BJ (cell line): ENCODE results near the gene R3HDM4. TPM values are rescaled to one million over a fixed set of nuclear protein-coding genes. Genes with fewer than 3 reads are reported as not detected.

Experiments used
- CTCF ChIA-PET: fragments of 350-600 bp; formaldehyde crosslinking; extraction: SDS; loops from one replicate; lab custom pipeline; 2021; ENCODE audit warnings: antibody characterized with exemption, inconsistent platforms; lab: Yijun Ruan, JAX
- POLR2A ChIA-PET: fragments of 300-600 bp; sonication (Branson Sonifier 250); formaldehyde crosslinking; extraction: SDS; loops from one replicate; lab custom pipeline; 2021; ENCODE audit warnings: antibody characterized with exemption; lab: Charles Lee
- DNase-seq: peaks from one replicate; pipeline ENCODE4 v3.0.0-alpha.2; 2011; ENCODE audit warnings: low read depth
- H3K27me3 ChIP-seq: 2 replicates; pipeline ENCODE4 v1.6.0; 2011; ENCODE audit warnings: low read length; ENCODE audit not compliant: control insufficient read depth, insufficient read depth
- H3K36me3 ChIP-seq: 2 replicates; pipeline ENCODE4 v1.5.1; 2011; ENCODE audit warnings: low read length; ENCODE audit not compliant: control insufficient read depth, insufficient read depth
- H3K4me3 ChIP-seq: 2 replicates; pipeline ENCODE4 v1.5.1; 2011; ENCODE audit warnings: low read depth, mild to moderate bottlenecking, control low read depth, low read length
- polyA plus RNA-seq: library from polyadenylated mRNA; depleted of rRNA; stranded (reverse); fragments of >200 nt; gene quantifications from 2 replicates; pipeline ENCODE4 v1.2.3, GENCODE V29; 2011
- TF ChIP-seq, protein P1 (sequence below): IDR thresholded peaks from 2 replicates; pipeline ENCODE4 v1.5.1; 2011; ENCODE audit warnings: low read depth, mild to moderate bottlenecking, control low read depth, inconsistent platforms, low read length, moderate library complexity; ENCODE audit not compliant: insufficient read depth

The R3HDM4 gene
- polyA plus RNA-seq, 1 experiment = 46.6 TPM

DNA sequence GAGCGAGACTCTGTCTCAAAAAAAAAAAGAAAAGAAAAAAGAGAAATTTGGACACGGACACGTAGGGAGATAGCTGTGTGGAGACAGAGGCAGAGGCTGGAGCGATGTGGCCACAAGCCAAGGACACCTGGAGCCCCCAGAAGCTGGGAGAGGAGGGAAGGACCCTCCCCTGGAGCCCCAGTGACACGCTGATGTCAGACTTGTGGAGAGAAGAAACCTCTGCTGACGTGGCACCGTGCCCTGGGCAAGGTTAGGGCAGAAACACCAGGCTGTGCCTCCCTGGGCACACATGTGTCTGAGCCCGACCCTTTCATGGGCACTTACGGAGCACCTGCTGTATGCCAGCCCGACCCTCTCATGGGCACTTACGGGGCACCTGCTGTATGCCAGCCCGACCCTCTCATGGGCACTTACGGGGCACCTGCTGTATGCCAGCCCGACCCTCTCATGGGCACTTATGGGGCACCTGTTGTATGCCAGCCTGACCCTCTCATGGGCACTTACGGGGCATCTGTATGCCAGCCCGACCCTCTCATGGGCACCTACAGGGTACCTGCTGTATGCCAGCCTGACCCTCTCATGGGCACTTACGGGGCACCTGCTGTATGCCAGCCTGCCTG lies 30.6 kb upstream of the R3HDM4 start:
- POLR2A ChIA-PET = interaction anchor here (0.6 kb wide), 1 partner anchor 13 kb away, joined by 4 read pairs; no protein-coding TSS in a partner anchor
- Histone ChIP-seq H3K4me3 (no peak overlapping the region), H3K27me3 (no peaks in the 10 kb centered on the region), H3K36me3 (peaks cover 40% of the 10 kb centered on the region)
- TF ChIP-seq, protein P1, sequence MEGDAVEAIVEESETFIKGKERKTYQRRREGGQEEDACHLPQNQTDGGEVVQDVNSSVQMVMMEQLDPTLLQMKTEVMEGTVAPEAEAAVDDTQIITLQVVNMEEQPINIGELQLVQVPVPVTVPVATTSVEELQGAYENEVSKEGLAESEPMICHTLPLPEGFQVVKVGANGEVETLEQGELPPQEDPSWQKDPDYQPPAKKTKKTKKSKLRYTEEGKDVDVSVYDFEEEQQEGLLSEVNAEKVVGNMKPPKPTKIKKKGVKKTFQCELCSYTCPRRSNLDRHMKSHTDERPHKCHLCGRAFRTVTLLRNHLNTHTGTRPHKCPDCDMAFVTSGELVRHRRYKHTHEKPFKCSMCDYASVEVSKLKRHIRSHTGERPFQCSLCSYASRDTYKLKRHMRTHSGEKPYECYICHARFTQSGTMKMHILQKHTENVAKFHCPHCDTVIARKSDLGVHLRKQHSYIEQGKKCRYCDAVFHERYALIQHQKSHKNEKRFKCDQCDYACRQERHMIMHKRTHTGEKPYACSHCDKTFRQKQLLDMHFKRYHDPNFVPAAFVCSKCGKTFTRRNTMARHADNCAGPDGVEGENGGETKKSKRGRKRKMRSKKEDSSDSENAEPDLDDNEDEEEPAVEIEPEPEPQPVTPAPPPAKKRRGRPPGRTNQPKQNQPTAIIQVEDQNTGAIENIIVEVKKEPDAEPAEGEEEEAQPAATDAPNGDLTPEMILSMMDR = no peak
- CTCF ChIA-PET = no interaction called here
- no peak for DNase-seq

DNA sequence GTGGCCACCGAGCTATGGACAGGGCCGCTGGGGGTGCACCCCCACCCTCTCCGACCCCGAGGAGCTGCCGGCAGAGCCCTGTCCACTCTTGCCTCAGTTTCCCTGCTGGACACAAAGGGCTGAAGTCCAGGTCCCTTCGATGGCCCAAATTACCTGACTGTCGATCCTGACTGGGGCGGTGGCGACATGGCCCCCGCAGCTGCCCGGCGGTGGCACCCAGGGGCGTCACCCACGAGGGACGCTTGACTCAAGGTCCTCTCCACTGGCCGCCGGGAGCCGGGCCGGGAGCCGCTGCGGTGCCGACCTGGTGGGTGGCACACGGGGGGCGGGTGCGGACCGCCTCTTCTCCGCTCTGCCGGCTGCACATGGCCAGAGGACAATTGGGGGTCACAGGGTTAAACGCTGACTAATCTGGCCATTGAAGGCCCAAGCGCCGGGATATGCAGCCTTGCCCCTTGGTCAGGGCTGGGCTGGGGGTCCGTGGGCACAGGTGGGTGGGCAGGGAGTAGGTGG lies 29.2 kb upstream of the R3HDM4 start:
- ChIA-PET CTCF (interaction anchor here (0.9 kb wide), 1 partner anchor 42 kb away, joined by 4 read pairs; the partner anchor contains the start of gene WDR18), POLR2A (no interaction called here)
- TF ChIP-seq, protein P1 = no peak
- Histone ChIP-seq H3K36me3 (peaks cover 37% of the 10 kb centered on the region), H3K4me3 (no peak overlapping the region), H3K27me3 (no peaks in the 10 kb centered on the region)
- no peak for DNase-seq

DNA sequence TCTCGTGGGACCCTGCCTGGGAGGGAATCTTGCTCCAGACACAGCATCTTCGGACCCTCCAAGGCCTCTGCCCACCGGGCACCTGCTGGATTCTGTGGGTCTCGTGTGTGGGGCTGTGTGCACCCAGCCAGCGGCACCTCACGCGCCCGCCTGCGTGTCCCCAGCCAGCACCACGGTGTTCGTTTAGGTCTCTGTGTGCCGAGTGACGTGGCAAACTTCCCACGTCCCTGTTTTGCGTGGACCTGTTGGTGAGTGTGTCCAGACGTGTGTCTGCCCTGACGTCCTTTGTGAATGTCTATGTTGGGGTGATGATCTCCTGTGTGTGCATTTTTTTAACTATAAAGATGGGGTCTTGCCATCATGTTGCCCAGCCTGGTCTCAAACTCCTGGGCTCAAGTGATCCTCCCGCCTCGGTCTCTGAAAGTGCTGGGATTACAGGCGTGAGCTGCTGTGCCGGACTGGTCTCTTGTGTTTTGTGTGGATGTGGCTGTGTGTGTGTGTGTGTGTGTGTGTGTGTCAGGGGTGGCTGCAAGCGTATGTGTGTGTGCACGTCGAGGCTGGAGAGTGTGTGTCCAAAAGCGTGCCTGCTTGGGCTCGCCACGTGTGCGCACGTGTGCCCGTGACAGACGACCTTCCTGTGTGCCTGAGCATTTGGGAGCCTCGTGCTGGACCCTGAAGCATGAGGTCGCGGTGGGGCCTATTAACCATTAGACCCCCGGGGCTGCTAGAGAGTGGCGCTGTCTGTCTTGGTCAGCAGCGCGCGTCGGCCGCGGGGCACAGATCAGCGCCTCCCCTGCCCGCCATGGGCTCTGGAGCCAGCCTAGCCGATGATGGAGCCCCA lies 28.5 kb upstream of the R3HDM4 start:
- no peak for DNase-seq
- POLR2A ChIA-PET = no interaction called here
- CTCF ChIA-PET = no interaction called here
- Histone ChIP-seq H3K27me3 (no peaks in the 10 kb centered on the region), H3K4me3 (peak overlapping the region; percentile 11; the same call in 1 of the 2 replicates), H3K36me3 (peaks cover 36% of the 10 kb centered on the region)
- TF ChIP-seq, protein P1 = no peak

DNA sequence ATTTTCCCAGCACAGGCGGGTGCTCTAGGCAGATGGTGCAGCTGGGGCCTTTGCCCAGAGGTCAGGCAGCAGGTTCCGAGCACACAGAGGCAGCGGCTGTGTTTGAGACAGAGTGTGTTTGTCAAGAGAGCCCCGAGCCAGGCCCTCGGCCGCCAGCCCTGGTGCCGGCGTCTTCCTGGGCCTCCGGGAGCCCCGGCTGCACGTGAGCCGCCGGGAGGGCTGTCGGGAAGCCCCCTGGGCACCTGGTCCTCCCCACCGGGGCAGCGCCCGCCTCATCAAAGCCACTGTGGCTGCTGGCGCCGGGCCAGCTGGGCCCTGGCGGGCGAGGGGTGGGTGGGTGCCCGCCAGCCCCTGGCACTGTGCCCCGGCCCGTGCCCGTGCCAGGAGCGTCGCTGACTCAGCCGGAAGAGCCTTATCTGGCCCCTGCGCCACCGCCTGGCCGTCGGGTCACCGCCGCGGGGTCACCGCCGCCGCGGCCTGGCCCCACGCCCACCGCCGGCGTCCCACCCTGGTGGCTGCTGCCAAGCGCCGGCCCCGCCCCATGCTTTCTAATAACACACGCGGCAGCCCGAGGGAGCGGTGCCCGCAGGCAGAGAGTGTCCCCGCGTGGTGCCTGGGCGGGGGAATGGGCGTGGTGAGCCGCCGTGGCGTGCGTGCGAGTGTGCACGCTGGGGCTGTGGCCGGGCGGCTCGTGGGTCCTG lies 27.7 kb upstream of the R3HDM4 start:
- TF ChIP-seq, protein P1 = no peak
- H3K27me3 ChIP-seq = no peaks in the 10 kb centered on the region
- peaks cover 39% of the 10 kb centered on the region for H3K36me3 ChIP-seq
- ChIA-PET CTCF (no interaction called here), POLR2A (interaction anchor here (0.6 kb wide), 1 partner anchor 88 kb away, joined by 6 read pairs; no protein-coding TSS in a partner anchor)
- DNase-seq = no peak
- no peak overlapping the region; the same call in none of the 2 replicates for H3K4me3 ChIP-seq
